GM12878 (cell line): Measurements from ENCODE around the gene CPLX1. TPM values are rescaled to one million over a fixed set of nuclear protein-coding genes. Genes with fewer than 3 reads are reported as not detected.

Experiments
- ATAC-seq: fragments of 200-7000 bp; cut with Tn5 transposase; 3 replicates; pipeline ENCODE4 v1.9.1; 2020; ENCODE audit warnings: mild to moderate bottlenecking, moderate library complexity
- BruUV-seq: library from RNA; stranded (reverse); fragments of 400-500 nt; replicated peaks from 2 replicates; lab custom pipeline; 2021; lab: Mats Ljungman, UMichigan
- CTCF ChIA-PET: fragments of 300-600 bp; sonication (Branson Sonifier 250); formaldehyde crosslinking; extraction: SDS; loops from one replicate; lab custom pipeline; 2021; ENCODE audit warnings: inconsistent platforms; lab: Yijun Ruan, JAX
- POLR2A ChIA-PET: fragments of 350-600 bp; formaldehyde crosslinking; extraction: SDS; loops from one replicate; lab custom pipeline; 2021; ENCODE audit warnings: inconsistent platforms; lab: Charles Lee
- RAD21 ChIA-PET: fragments of 300-600 bp; sonication (Branson Sonifier 250); formaldehyde crosslinking; loops from one replicate; lab custom pipeline; 2023; ENCODE audit warnings: antibody characterized with exemption; ENCODE audit not compliant: unreplicated experiment; lab: Charles Lee
- SMC1A ChIA-PET: fragments of 300-600 bp; sonication (Branson Sonifier 250); formaldehyde crosslinking; loops from one replicate; lab custom pipeline; 2023; ENCODE audit not compliant: unreplicated experiment, uncharacterized antibody; lab: Charles Lee
- DNase-seq: peaks from one replicate; pipeline ENCODE4 v3.0.0-alpha.2; 2011; ENCODE audit warnings: low read depth, low spot score
- FAIRE-seq: peaks from 3 replicates; lab custom pipeline; 2011; peaks lifted over from hg19 to GRCh38; lab: Jason Lieb, UNC
- H2AFZ ChIP-seq: 2 replicates; pipeline ENCODE4 v1.6.0; 2011; ENCODE audit warnings: low read depth, low read length, control low read depth; ENCODE audit not compliant: control insufficient read depth
- H3K27ac ChIP-seq: 2 replicates; pipeline ENCODE4 v1.5.1; 2011; ENCODE audit warnings: control low read depth; ENCODE audit not compliant: control insufficient read depth, insufficient read depth
- H3K27me3 ChIP-seq, 2 experiments: replicated peaks in 1 of 2; 2 replicates each; pipeline versions ENCODE4 v1.6.0 to v1.6.1; 2011; ENCODE audit warnings: low read length in 1 of 2; ENCODE audit not compliant: control insufficient read depth in 2 of 2, insufficient read depth in 2 of 2
- H3K36me3 ChIP-seq, 2 experiments: 2 replicates each; pipeline ENCODE4 v1.5.1; 2011; ENCODE audit warnings: low read length in 1 of 2; ENCODE audit not compliant: control insufficient read depth in 2 of 2, insufficient read depth in 2 of 2
- H3K4me1 ChIP-seq: 2 replicates; pipeline ENCODE4 v1.6.1; 2011; ENCODE audit warnings: mild to moderate bottlenecking, low read length, moderate library complexity, mixed read lengths; ENCODE audit not compliant: control insufficient read depth, insufficient read depth
- H3K4me2 ChIP-seq: 2 replicates; pipeline ENCODE4 v1.6.0; 2011; ENCODE audit warnings: control low read depth; ENCODE audit not compliant: control insufficient read depth, insufficient read depth
- H3K4me3 ChIP-seq: fragments of 200-600 bp; sonication (generic); 2 replicates; pipeline ENCODE4 v1.5.1; 2016
- H3K79me2 ChIP-seq: 2 replicates; pipeline ENCODE4 v1.6.0; 2011; ENCODE audit warnings: low read length; ENCODE audit not compliant: control insufficient read depth, insufficient read depth
- H3K9ac ChIP-seq: 2 replicates; pipeline ENCODE4 v1.8.0; 2011; ENCODE audit warnings: low read length, control low read depth, mixed read lengths; ENCODE audit not compliant: control insufficient read depth, insufficient read depth
- H3K9me3 ChIP-seq: replicated peaks from 3 replicates; pipeline ENCODE4 v1.5.1; 2011; ENCODE audit warnings: mild to moderate bottlenecking, low read length; ENCODE audit not compliant: control insufficient read depth, insufficient read depth
- H4K20me1 ChIP-seq: 2 replicates; pipeline ENCODE4 v1.6.0; 2011; ENCODE audit not compliant: control insufficient read depth, insufficient read depth
- BCL11A ChIP-seq: IDR thresholded peaks from 2 replicates; pipeline ENCODE4 v1.6.1; 2011; ENCODE audit warnings: low read depth, low read length
- BCL3 ChIP-seq: IDR thresholded peaks from 2 replicates; pipeline ENCODE4 v1.6.1; 2011; ENCODE audit warnings: borderline replicate concordance, low read depth, mild to moderate bottlenecking, moderate library complexity, low read length; ENCODE audit not compliant: insufficient read depth, poor library complexity, severe bottlenecking
- CREM ChIP-seq: IDR thresholded peaks from 2 replicates; pipeline ENCODE4 v1.6.1; 2014; ENCODE audit warnings: antibody characterized with exemption, low read depth
- E2F4 ChIP-seq: IDR thresholded peaks from 2 replicates; pipeline ENCODE4 v1.6.1; 2012; ENCODE audit warnings: low read depth, low read length, improper control_type of control experiment
- ESRRA ChIP-seq: IDR thresholded peaks from 2 replicates; pipeline ENCODE4 v1.6.1; 2012; ENCODE audit warnings: mild to moderate bottlenecking, low read length, improper control_type of control experiment
- HDGF ChIP-seq: fragments of 450-650 bp; IDR thresholded peaks from 2 replicates; pipeline ENCODE4 v1.6.1; 2016; ENCODE audit warnings: antibody characterized with exemption
- IRF5 ChIP-seq: fragments of 450-650 bp; IDR thresholded peaks from 2 replicates; pipeline ENCODE4 v1.6.1; 2017; ENCODE audit warnings: borderline replicate concordance
- RELB ChIP-seq: fragments of 450-650 bp; IDR thresholded peaks from 2 replicates; pipeline ENCODE4 v1.6.1; 2017; ENCODE audit warnings: low read depth, mild to moderate bottlenecking, moderate library complexity
- ZBTB4 ChIP-seq: fragments of 450-650 bp; formaldehyde crosslinking; IDR thresholded peaks from 2 replicates; pipeline ENCODE4 v1.4.0; 2022; ENCODE audit warnings: mild to moderate bottlenecking, moderate library complexity
- ZNF592 ChIP-seq: fragments of 450-650 bp; IDR thresholded peaks from 2 replicates; pipeline ENCODE4 v1.6.1; 2017; ENCODE audit warnings: mild to moderate bottlenecking, moderate library complexity
- WGBS: methylation state at CpG from one replicate; pipeline ENCODE4 v1.1.6; 2016; ENCODE audit warnings: low lambda C conversion rate; ENCODE audit not compliant: insufficient replicate concordance, insufficient coverage; ENCODE audit errors: missing lambda C conversion rate; 5-methylcytosine and 5-hydroxymethylcytosine counted together
- in situ Hi-C: fragments of 300-500 bp; cut with MboI; formaldehyde crosslinking; loops from 9 replicates; pipeline ENCODE4 v1.14.3; 2018; ENCODE audit warnings: mixed read lengths
- intact Hi-C: fragments of 100-400 bp; cut with micrococcal nuclease; formaldehyde crosslinking; loops from one replicate; pipeline ENCODE4 v1.14.2; 2022; ENCODE audit not compliant: unreplicated experiment
- polyA plus RNA-seq, 11 experiments: library from polyadenylated mRNA; depleted of rRNA in 4 of 11; unstranded in 6 of 11; stranded (reverse) in 5 of 11; fragments of >200 nt; fragmentation: Nextera tagmentation in 4 of 11; fragmentation: Illumina TruSeq in 1 of 11; extraction: Ambion mirVana in 4 of 11; extraction: Trizol in 1 of 11; gene quantifications; 1 replicate in 1 of 11; 2 replicates in 10 of 11; pipeline versions ENCODE4 v1.2.1 to v1.2.3, GENCODE V29; 2011 to 2016; ENCODE audit warnings: inconsistent platforms in 2 of 11, missing spikeins in 2 of 11, low read depth in 1 of 11
- total RNA-seq, 4 experiments: library from RNA; depleted of rRNA in 3 of 4; stranded (reverse); fragments of >200 nt in 3 of 4; fragmentation: Illumina TruSeq in 1 of 4; extraction: Trizol in 1 of 4; gene quantifications; 2 replicates each; pipeline versions ENCODE4 v1.2.1 to v1.2.3, GENCODE V29; 2013 to 2021

CPLX1 gene
- total and polyA plus RNA-seq, 10 of the 15 experiments (the other 5 are each of a cell fraction or from before 2014, with no cell fraction given) = 0.04 to 1.2 (median 0.13) TPM; not detected in 5

- Histone ChIP-seq H3K79me2 (no peaks in the 10 kb centered on the region), H3K27me3 (no peaks in the 10 kb centered on the region), H3K4me3 (no peak overlapping the region), H3K9ac (no peak overlapping the region), H3K9me3 (no peaks in the 10 kb centered on the region; the same call in 1 of the 3 replicates), H3K4me1 (no peaks in the 10 kb centered on the region), H4K20me1 (no peaks in the 10 kb centered on the region), H3K4me2 (no peak overlapping the region), H3K27ac (no peak overlapping the region), H3K36me3 (no peaks in the 10 kb centered on the region), H2AFZ (no peak overlapping the region)
- no peak for DNase-seq
- in situ Hi-C loops (no loop called here), intact Hi-C loops (no loop called here)
- ChIA-PET POLR2A (no interaction called here), RAD21 (no interaction called here), SMC1A (no interaction called here), CTCF (no interaction called here)
- FAIRE-seq = no peak
- 79% methylated on average over 22 of the region's 22 CpGs for WGBS
- no TSS peak for BruUV-seq
- ATAC-seq = no peak
- TF ChIP-seq BCL11A (no peak), RELB (no peak), ZBTB4 (no peak), ESRRA (no peak), HDGF (no peak), BCL3 (no peak), IRF5 (no peak), CREM (no peak), ZNF592 (no peak), E2F4 (no peak)
Observed at GRCh38 chr4:836750-837301, 10.9 kb upstream of the CPLX1 start.
